HepG2 (cell line): ENCODE data around the gene RRBP1. TPM values are rescaled to one million over a fixed set of nuclear protein-coding genes. Genes with fewer than 3 reads are reported as not detected.

ENCODE experiments used
- ARNT2 ChIP-seq: sonication (generic); formaldehyde crosslinking; IDR thresholded peaks from 2 replicates; pipeline ENCODE4 v1.8.0; 2022; ENCODE audit warnings: mild to moderate bottlenecking, low read depth, missing genetic modification reagents, moderate library complexity
- BCL6 ChIP-seq: IDR thresholded peaks from 2 replicates; pipeline ENCODE4 v1.6.1; 2016; ENCODE audit warnings: missing genetic modification reagents, missing compliant biosample characterization
- ETV6 ChIP-seq: sonication (generic); formaldehyde crosslinking; conservative IDR thresholded peaks from 2 replicates; pipeline ENCODE4 v1.4.0; 2020; ENCODE audit warnings: missing genetic modification reagents
- GLMP ChIP-seq: sonication (generic); formaldehyde crosslinking; IDR thresholded peaks from 2 replicates; pipeline ENCODE4 v1.9.0; 2021; ENCODE audit warnings: missing genetic modification reagents, mild to moderate bottlenecking, borderline replicate concordance
- HDAC2 ChIP-seq: sonication (generic); formaldehyde crosslinking; IDR thresholded peaks from 2 replicates; pipeline ENCODE4 v1.4.0; 2020; ENCODE audit warnings: missing genetic modification reagents
- NR3C1 ChIP-seq: sonication (generic); formaldehyde crosslinking; IDR thresholded peaks from 2 replicates; pipeline ENCODE4 v1.4.0; 2020; ENCODE audit warnings: missing genetic modification reagents
- PRMT3 ChIP-seq: sonication (generic); formaldehyde crosslinking; IDR thresholded peaks from 2 replicates; pipeline ENCODE4 v1.8.1; 2022; ENCODE audit warnings: low read depth, mild to moderate bottlenecking, moderate library complexity, missing genetic modification reagents, borderline replicate concordance
- REST ChIP-seq, 2 experiments: IDR thresholded peaks; 2 replicates each; pipeline ENCODE4 v1.6.1; 2011 to 2012; ENCODE audit warnings: low read length in 2 of 2, borderline replicate concordance in 1 of 2, low read depth in 1 of 2, mild to moderate bottlenecking in 1 of 2, moderate library complexity in 1 of 2
- STAG1 ChIP-seq: sonication (generic); formaldehyde crosslinking; IDR thresholded peaks from 2 replicates; pipeline ENCODE4 v1.4.0; 2020; ENCODE audit warnings: missing genetic modification reagents
- TMF1 ChIP-seq: sonication (generic); formaldehyde crosslinking; IDR thresholded peaks from 2 replicates; pipeline ENCODE4 v1.8.1; 2022; ENCODE audit warnings: low read depth, missing genetic modification reagents
- TRIM24 ChIP-seq: sonication (generic); formaldehyde crosslinking; IDR thresholded peaks from 2 replicates; pipeline ENCODE4 v1.8.0; 2022; ENCODE audit warnings: mild to moderate bottlenecking, missing genetic modification reagents
- ZBED4 ChIP-seq: sonication (generic); formaldehyde crosslinking; IDR thresholded peaks from 2 replicates; pipeline ENCODE4 v1.4.0; 2020; ENCODE audit warnings: missing genetic modification reagents, borderline replicate concordance
- ZBTB21 ChIP-seq: sonication (generic); formaldehyde crosslinking; IDR thresholded peaks from 2 replicates; pipeline ENCODE4 v1.4.0; 2020; ENCODE audit warnings: missing genetic modification reagents
- ZNF549 ChIP-seq: sonication (generic); formaldehyde crosslinking; IDR thresholded peaks from 2 replicates; pipeline ENCODE4 v1.5.0; 2020; ENCODE audit warnings: missing genetic modification reagents
- ZNF629 ChIP-seq: sonication (generic); formaldehyde crosslinking; conservative IDR thresholded peaks from 2 replicates; pipeline ENCODE4 v1.5.0; 2020; ENCODE audit warnings: missing genetic modification reagents
- polyA plus RNA-seq, 8 experiments: library from polyadenylated mRNA; depleted of rRNA in 3 of 8; stranded (reverse) in 7 of 8; unstranded in 1 of 8; fragments of >200 nt; fragmentation: Illumina TruSeq in 4 of 8; extraction: Trizol in 4 of 8; gene quantifications; 2 replicates each; pipeline versions ENCODE4 v1.2.1 to v1.2.3, GENCODE V29; 2011 to 2016; ENCODE audit warnings: low read depth in 4 of 8, missing spikeins in 1 of 8, mixed read lengths in 1 of 8; ENCODE audit not compliant: insufficient read depth in 1 of 8
- total RNA-seq, 5 experiments: library from RNA; depleted of rRNA; stranded (reverse); fragments of >200 nt; fragmentation: Illumina TruSeq; extraction: Trizol; gene quantifications; 2 replicates each; pipeline ENCODE4 v1.2.3, GENCODE V29; 2016; ENCODE audit warnings: low read depth in 1 of 5
- TF ChIP-seq, protein P1 (sequence below): sonication (generic); formaldehyde crosslinking; IDR thresholded peaks from 2 replicates; pipeline ENCODE4 v1.5.1; 2020; ENCODE audit warnings: mild to moderate bottlenecking, missing genetic modification reagents, moderate library complexity

The RRBP1 gene
- total and polyA plus RNA-seq, 2 of the 13 experiments (the other 11 are each of a cell fraction or from before 2014, with no cell fraction given) = 150 to 222 TPM

GRCh38 chr20:17721802-17722486, 39.9 kb upstream of the RRBP1 start (continued):
- no peak; the same call in 1 of the 2 replicates for TF ChIP-seq ZBED4 (CRISPR knock-in tag)
- peak; percentile 80 for TF ChIP-seq ZNF629
- TF ChIP-seq PRMT3 (CRISPR knock-in tag) = 0 out of 2 replicates have a peak, but pooled peaks have one; percentile 80
- no peak for TF ChIP-seq GLMP (CRISPR knock-in tag)
- peak; percentile 93 for TF ChIP-seq TMF1 (CRISPR knock-in tag)
- peak; percentile 96; the same call in 1 of the 2 replicates for TF ChIP-seq ARNT2 (CRISPR knock-in tag)
- peak; percentile 46 for TF ChIP-seq STAG1 (CRISPR knock-in tag)
- TF ChIP-seq ZBTB21 (CRISPR knock-in tag) = peak; percentile 85
- peak; percentile 97 for TF ChIP-seq ETV6 (CRISPR knock-in tag)
- TF ChIP-seq REST (IDR thresholded peaks at IDR 0.05; ENCODE audit: borderline replicate concordance in 1 of 2, low read depth in 1 of 2, low read length in 2 of 2) = peak in 1 of 2 experiments; percentile 86; a peak in 2 of 4 replicates
- TF ChIP-seq BCL6 (CRISPR knock-in tag) = peak; percentile 100
- TF ChIP-seq, protein P1, sequence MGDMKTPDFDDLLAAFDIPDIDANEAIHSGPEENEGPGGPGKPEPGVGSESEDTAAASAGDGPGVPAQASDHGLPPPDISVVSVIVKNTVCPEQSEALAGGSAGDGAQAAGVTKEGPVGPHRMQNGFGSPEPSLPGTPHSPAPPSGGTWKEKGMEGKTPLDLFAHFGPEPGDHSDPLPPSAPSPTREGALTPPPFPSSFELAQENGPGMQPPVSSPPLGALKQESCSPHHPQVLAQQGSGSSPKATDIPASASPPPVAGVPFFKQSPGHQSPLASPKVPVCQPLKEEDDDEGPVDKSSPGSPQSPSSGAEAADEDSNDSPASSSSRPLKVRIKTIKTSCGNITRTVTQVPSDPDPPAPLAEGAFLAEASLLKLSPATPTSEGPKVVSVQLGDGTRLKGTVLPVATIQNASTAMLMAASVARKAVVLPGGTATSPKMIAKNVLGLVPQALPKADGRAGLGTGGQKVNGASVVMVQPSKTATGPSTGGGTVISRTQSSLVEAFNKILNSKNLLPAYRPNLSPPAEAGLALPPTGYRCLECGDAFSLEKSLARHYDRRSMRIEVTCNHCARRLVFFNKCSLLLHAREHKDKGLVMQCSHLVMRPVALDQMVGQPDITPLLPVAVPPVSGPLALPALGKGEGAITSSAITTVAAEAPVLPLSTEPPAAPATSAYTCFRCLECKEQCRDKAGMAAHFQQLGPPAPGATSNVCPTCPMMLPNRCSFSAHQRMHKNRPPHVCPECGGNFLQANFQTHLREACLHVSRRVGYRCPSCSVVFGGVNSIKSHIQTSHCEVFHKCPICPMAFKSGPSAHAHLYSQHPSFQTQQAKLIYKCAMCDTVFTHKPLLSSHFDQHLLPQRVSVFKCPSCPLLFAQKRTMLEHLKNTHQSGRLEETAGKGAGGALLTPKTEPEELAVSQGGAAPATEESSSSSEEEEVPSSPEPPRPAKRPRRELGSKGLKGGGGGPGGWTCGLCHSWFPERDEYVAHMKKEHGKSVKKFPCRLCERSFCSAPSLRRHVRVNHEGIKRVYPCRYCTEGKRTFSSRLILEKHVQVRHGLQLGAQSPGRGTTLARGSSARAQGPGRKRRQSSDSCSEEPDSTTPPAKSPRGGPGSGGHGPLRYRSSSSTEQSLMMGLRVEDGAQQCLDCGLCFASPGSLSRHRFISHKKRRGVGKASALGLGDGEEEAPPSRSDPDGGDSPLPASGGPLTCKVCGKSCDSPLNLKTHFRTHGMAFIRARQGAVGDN (CRISPR knock-in tag) = peak; percentile 28; the same call in 1 of the 2 replicates
- TF ChIP-seq NR3C1 = no peak
- peak; percentile 100 for TF ChIP-seq HDAC2 (CRISPR knock-in tag)
- TF ChIP-seq ZNF549 = peak; percentile 82; the same call in 1 of the 2 replicates
- TF ChIP-seq TRIM24 (CRISPR knock-in tag) = 0 out of 2 replicates have a peak, but pooled peaks have one; percentile 52
